SU-DHL-6 (cell line): Measurements from ENCODE around the gene PELI3.

ENCODE experiments used
- CTCF ChIP-seq: fragments of 200-600 bp; sonication (generic); IDR thresholded peaks from one replicate; pipeline ENCODE4 v1.5.1; 2017; ENCODE audit warnings: antibody characterized with exemption, mild to moderate bottlenecking, low read length, moderate library complexity; ENCODE audit not compliant: insufficient read depth, poor library complexity, severe bottlenecking
- EZH2phosphoT487 ChIP-seq: fragments of 200-600 bp; sonication (generic), shearing (Covaris generic); conservative IDR thresholded peaks from 2 replicates; pipeline ENCODE4 v1.6.1; 2018; ENCODE audit warnings: mild to moderate bottlenecking, antibody characterized with exemption, low read length, moderate library complexity, mixed read lengths

DNA sequence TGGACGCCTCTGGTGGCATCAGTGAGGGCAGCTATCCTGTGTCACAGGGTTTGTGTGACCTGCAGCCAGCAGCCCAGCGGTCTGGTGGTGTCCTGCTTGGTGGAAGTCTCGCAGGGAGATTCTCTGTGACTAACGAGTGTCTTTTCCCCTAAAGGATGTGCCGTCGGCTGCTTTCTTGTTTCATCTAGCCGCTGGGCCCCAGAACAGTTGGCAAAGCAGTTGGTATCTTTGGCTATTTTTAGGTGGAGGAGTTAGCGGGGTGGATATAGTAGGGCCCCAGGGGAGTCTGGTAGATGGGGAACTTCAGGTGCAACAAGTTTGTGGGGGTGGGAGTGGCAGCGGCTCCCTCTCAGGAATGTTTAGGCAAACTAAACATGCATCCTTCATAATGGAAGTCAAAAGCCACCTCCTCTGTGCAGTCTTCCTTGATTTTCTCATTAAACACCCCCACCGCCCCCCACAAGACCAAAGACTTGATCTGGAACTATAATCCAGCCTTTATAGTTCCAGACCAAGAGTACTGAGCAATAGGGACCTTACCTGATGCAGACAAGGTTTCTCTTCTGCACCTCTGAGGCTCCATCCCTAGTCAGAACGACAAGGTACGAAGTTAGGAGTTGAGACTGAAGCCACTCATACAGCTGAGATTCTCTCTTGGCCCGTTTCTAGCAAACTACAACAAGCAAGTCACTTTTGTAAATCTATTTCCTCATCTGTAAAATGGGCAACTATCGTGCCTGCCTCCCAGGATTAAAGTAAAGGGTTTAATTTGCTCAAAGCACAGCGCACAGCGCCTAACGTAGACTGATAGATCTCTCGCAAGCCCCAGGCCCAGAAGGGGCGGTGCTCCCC lies 1.1 kb upstream of the PELI3 start:
- TF ChIP-seq CTCF (no peak), EZH2phosphoT487 (no peak)
